ENCODE measurements around the gene ABCD3. TPM values are rescaled to one million over a fixed set of nuclear protein-coding genes. Genes with fewer than 3 reads are reported as not detected.
"Not testable (repeated sequence)": the region's sequence is repeated elsewhere in the genome, so short reads cannot be mapped to it uniquely, and the experiment has no call there.

Gene ABCD3
- total RNA-seq, 1 donor from 2014 or later, result 38.4 TPM

DNA sequence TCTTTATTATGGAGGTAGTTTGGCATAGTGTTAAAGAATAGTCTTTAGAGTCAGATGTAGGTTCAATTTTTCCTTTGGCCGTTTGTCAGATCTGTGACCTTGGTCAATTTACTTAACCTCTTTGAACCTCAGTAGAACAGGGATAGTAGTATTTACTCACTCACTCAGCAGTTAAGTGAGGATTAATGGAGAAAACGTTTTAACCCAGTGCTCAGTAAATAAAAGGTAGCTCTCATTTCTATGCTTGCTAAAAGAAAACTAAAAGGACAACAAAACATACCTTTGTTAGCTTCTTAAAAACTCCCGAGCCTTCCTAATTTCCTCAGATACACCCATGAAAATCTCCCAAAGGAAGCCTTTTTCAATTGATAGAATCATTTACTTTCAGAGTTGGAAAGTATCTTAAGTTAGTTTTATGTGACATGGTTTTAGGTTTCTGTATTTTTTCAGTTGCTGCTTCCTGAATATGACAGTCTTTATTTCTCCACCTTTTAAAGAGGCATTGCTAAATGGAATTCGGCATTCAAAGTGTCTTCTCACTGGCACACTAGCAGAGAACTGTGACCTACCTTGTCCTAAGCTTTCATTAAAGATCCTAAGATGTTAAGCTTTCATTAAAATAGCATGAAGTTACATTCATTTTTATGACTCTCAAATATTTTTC lies 7.8 kb downstream of the ABCD3 start:
- Histone ChIP-seq H3K79me2 (ENCODE audit: insufficient read depth, low read length) (peaks cover 97% of the 10 kb centered on the region), H2AFZ (ENCODE audit: low read depth, low read length) (no peak overlapping the region), H3K9me3 (ENCODE audit: insufficient read depth, low read depth, low read length) (no peaks in the 10 kb centered on the region), H3K27me3 (ENCODE audit: insufficient read depth, low read length) (no peaks in the 10 kb centered on the region), H3K9ac (ENCODE audit: low read length) (no peak overlapping the region), H3K4me1 (ENCODE audit: insufficient read depth, low read length) (peaks cover 5% of the 10 kb centered on the region), H3K4me3 (ENCODE audit: insufficient read depth, low read depth, low read length) (no peak overlapping the region), H4K20me1 (ENCODE audit: insufficient read depth, low read length) (peaks cover 76% of the 10 kb centered on the region), H3K27ac (ENCODE audit: low read depth, low read length) (no peak overlapping the region), H3K36me3 (ENCODE audit: insufficient read depth, low read length) (no peaks in the 10 kb centered on the region), H3K4me2 (ENCODE audit: low read length) (peak overlapping the region; percentile 17)
- Mint-ChIP-seq H3K27me3 (ENCODE audit: low read depth, unreplicated experiment) (no peaks in the 10 kb centered on the region), H3K27ac (ENCODE audit: unreplicated experiment) (no peak overlapping the region), H3K4me3 (ENCODE audit: unreplicated experiment) (no peak overlapping the region), H3K4me1 (ENCODE audit: low read depth, unreplicated experiment) (peaks cover 34% of the 10 kb centered on the region), H3K9me3 (ENCODE audit: unreplicated experiment) (peaks cover 4% of the 10 kb centered on the region), H3K36me3 (ENCODE audit: low read depth, unreplicated experiment) (peaks cover 6% of the 10 kb centered on the region)
- TF ChIP-seq, protein P1, sequence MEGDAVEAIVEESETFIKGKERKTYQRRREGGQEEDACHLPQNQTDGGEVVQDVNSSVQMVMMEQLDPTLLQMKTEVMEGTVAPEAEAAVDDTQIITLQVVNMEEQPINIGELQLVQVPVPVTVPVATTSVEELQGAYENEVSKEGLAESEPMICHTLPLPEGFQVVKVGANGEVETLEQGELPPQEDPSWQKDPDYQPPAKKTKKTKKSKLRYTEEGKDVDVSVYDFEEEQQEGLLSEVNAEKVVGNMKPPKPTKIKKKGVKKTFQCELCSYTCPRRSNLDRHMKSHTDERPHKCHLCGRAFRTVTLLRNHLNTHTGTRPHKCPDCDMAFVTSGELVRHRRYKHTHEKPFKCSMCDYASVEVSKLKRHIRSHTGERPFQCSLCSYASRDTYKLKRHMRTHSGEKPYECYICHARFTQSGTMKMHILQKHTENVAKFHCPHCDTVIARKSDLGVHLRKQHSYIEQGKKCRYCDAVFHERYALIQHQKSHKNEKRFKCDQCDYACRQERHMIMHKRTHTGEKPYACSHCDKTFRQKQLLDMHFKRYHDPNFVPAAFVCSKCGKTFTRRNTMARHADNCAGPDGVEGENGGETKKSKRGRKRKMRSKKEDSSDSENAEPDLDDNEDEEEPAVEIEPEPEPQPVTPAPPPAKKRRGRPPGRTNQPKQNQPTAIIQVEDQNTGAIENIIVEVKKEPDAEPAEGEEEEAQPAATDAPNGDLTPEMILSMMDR (IDR thresholded peaks at IDR 0.05; ENCODE audit: insufficient read depth, low read depth, low read length), result no peak
- TF ChIP-seq EZH2 (IDR thresholded peaks at IDR 0.05; ENCODE audit: insufficient read depth, low read length), result no peak
- FAIRE-seq (no peak), DNase-seq (ENCODE audit: low read depth) (no peak)

DNA sequence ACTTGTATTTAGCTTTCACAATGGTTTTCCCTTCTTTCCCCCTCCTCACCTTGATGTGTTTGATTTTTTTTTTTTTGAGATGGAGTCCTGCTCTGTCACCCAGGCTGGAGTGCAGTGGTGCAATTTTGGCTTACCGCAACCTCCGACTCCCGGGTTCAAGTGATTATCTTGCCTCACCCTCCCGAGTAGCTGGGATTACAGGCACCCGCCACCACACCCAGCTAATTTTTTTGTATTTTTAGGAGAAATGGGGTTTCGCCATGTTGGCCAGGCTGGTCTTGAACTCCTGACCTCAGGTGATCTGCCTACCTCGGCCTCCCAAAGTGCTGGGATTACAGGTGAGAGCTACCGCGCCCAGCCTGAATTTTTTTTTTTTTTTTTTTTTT lies 8.3 kb downstream of the ABCD3 start:
- H3K27ac Mint-ChIP-seq (ENCODE audit: unreplicated experiment); H3K9me3 Mint-ChIP-seq (ENCODE audit: unreplicated experiment); H3K4me3 Mint-ChIP-seq (ENCODE audit: unreplicated experiment); FAIRE-seq; H3K9ac ChIP-seq (ENCODE audit: low read length); H3K36me3 Mint-ChIP-seq (ENCODE audit: low read depth, unreplicated experiment); DNase-seq (ENCODE audit: low read depth); H3K27me3 Mint-ChIP-seq (ENCODE audit: low read depth, unreplicated experiment); H3K27ac ChIP-seq (ENCODE audit: low read depth, low read length); H3K4me3 ChIP-seq (ENCODE audit: insufficient read depth, low read depth, low read length); H3K9me3 ChIP-seq (ENCODE audit: insufficient read depth, low read depth, low read length); H3K27me3 ChIP-seq (ENCODE audit: insufficient read depth, low read length); H3K36me3 ChIP-seq (ENCODE audit: insufficient read depth, low read length); H2AFZ ChIP-seq (ENCODE audit: low read depth, low read length); H3K4me2 ChIP-seq (ENCODE audit: low read length); H3K4me1 ChIP-seq (ENCODE audit: insufficient read depth, low read length): not testable (repeated sequence)
- Histone ChIP-seq H4K20me1 (ENCODE audit: insufficient read depth, low read length) (peaks cover 72% of the 10 kb centered on the region), H3K79me2 (ENCODE audit: insufficient read depth, low read length) (peaks cover 97% of the 10 kb centered on the region)
- H3K4me1 Mint-ChIP-seq (ENCODE audit: low read depth, unreplicated experiment), result peaks cover 31% of the 10 kb centered on the region

DNA sequence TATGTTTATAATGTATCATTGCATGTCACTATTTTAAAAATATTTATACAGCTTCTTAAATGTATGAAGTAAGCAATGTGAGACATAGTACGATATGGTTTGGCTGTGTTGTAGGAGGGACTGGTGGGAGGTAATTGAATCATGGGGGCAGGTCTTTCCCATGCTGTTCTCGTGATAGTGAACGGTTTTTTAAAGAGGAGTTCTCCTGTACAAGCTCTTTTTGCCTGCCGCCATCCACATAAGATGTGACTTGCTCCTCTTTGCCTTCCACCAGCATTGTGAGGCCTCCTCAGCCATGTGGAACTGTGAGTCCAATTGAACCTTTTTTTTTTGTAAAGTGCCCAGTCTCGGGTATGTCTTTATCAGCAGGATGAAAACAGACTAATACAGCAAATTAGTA lies 10.3 kb downstream of the ABCD3 start:
- Histone ChIP-seq H3K27ac (ENCODE audit: low read depth, low read length) (no peak overlapping the region), H3K9me3 (ENCODE audit: insufficient read depth, low read depth, low read length) (no peaks in the 10 kb centered on the region), H3K4me3 (ENCODE audit: insufficient read depth, low read depth, low read length) (no peak overlapping the region), H3K79me2 (ENCODE audit: insufficient read depth, low read length) (peaks cover 92% of the 10 kb centered on the region), H3K4me1 (ENCODE audit: insufficient read depth, low read length) (no peaks in the 10 kb centered on the region), H3K9ac (ENCODE audit: low read length) (no peak overlapping the region), H3K4me2 (ENCODE audit: low read length) (no peak overlapping the region), H2AFZ (ENCODE audit: low read depth, low read length) (no peak overlapping the region), H4K20me1 (ENCODE audit: insufficient read depth, low read length) (peaks cover 58% of the 10 kb centered on the region), H3K27me3 (ENCODE audit: insufficient read depth, low read length) (no peaks in the 10 kb centered on the region), H3K36me3 (ENCODE audit: insufficient read depth, low read length) (no peaks in the 10 kb centered on the region)
- no peak for TF ChIP-seq EZH2 (IDR thresholded peaks at IDR 0.05; ENCODE audit: insufficient read depth, low read length)
- TF ChIP-seq, protein P1 (IDR thresholded peaks at IDR 0.05; ENCODE audit: insufficient read depth, low read depth, low read length), result no peak
- Mint-ChIP-seq H3K4me3 (ENCODE audit: unreplicated experiment) (no peak overlapping the region), H3K4me1 (ENCODE audit: low read depth, unreplicated experiment) (peaks cover 12% of the 10 kb centered on the region), H3K9me3 (ENCODE audit: unreplicated experiment) (peaks cover 4% of the 10 kb centered on the region), H3K36me3 (ENCODE audit: low read depth, unreplicated experiment) (peaks cover 6% of the 10 kb centered on the region), H3K27me3 (ENCODE audit: low read depth, unreplicated experiment) (no peaks in the 10 kb centered on the region), H3K27ac (ENCODE audit: unreplicated experiment) (no peak overlapping the region)
- FAIRE-seq, result no peak
- DNase-seq (ENCODE audit: low read depth), result no peak

DNA sequence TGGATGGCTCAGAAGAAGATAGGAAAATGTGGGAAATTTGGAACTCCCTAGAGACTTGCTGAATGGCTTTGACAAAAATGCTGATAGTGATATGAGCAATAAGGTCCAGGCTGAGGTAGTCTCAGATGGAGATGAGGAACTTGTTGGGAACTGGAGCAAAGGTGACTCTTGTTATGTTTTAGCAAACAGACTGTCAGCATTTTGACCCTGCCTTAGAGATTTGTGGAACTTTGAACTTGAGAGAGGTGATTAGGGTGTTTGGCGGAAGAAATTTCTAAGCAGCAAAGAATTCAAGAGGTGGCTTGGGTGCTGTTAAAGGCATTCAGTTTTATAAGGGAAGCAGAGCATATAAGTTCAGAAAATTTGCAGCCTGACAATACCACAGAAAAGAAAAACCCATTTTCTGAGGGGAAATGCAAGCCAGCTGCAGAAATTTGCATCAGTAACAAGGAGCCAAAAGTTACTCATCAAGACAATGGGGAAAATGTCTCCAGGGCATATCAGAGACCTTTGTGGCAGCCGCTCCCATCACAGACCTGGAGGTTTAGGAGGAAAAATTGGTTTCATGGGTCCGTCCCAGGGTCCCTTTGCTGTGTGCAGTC lies 10.8 kb downstream of the ABCD3 start:
- not testable (repeated sequence) for H3K9me3 Mint-ChIP-seq (ENCODE audit: unreplicated experiment); H3K27me3 Mint-ChIP-seq (ENCODE audit: low read depth, unreplicated experiment); H3K4me2 ChIP-seq (ENCODE audit: low read length); H3K27me3 ChIP-seq (ENCODE audit: insufficient read depth, low read length); H3K9me3 ChIP-seq (ENCODE audit: insufficient read depth, low read depth, low read length); H3K4me3 Mint-ChIP-seq (ENCODE audit: unreplicated experiment); H3K36me3 ChIP-seq (ENCODE audit: insufficient read depth, low read length); H2AFZ ChIP-seq (ENCODE audit: low read depth, low read length); H3K36me3 Mint-ChIP-seq (ENCODE audit: low read depth, unreplicated experiment); H3K4me3 ChIP-seq (ENCODE audit: insufficient read depth, low read depth, low read length); H3K4me1 ChIP-seq (ENCODE audit: insufficient read depth, low read length); FAIRE-seq; H3K9ac ChIP-seq (ENCODE audit: low read length); DNase-seq (ENCODE audit: low read depth); H3K27ac ChIP-seq (ENCODE audit: low read depth, low read length); H3K27ac Mint-ChIP-seq (ENCODE audit: unreplicated experiment)
- H3K4me1 Mint-ChIP-seq (ENCODE audit: low read depth, unreplicated experiment), result peaks cover 12% of the 10 kb centered on the region
- Histone ChIP-seq H3K79me2 (ENCODE audit: insufficient read depth, low read length) (peaks cover 90% of the 10 kb centered on the region), H4K20me1 (ENCODE audit: insufficient read depth, low read length) (peaks cover 57% of the 10 kb centered on the region)

Measured in astrocyte (in vitro differentiated cells and primary cell).